Motor neuron (in vitro differentiated cells): ENCODE data around the gene SCFD2. TPM values are rescaled to one million over a fixed set of nuclear protein-coding genes. Genes with fewer than 3 reads are reported as not detected.
A peak's percentile ranks its signal among the peaks of the same experiment; 100 is the strongest.
"Not testable (repeated sequence)": the region's sequence is repeated elsewhere in the genome, so short reads cannot be mapped to it uniquely, and the experiment has no call there.

Experiments used
- ATAC-seq, 8 experiments: fragments of 200-7000 bp; cut with Tn5 transposase; replicated peaks in 6 of 8; 2 replicates each; pipeline ENCODE4 v1.8.0; 2021; ENCODE audit warnings: mild to moderate bottlenecking in 8 of 8, moderate library complexity in 8 of 8
- H3K27ac ChIP-seq, 2 donors: fragments of 250-450 bp; sonication (Bioruptor Pico); 2 replicates each; pipeline ENCODE4 v1.9.0; 2021; ENCODE audit warnings: antibody characterized with exemption in 2 of 2, mild to moderate bottlenecking in 2 of 2, moderate library complexity in 1 of 2
- H3K4me1 ChIP-seq, 2 donors: fragments of 250-450 bp; sonication (Bioruptor Pico); replicated peaks in 1 of 2; 2 replicates each; pipeline ENCODE4 v1.6.1; 2021; ENCODE audit warnings: antibody characterized with exemption in 2 of 2, mild to moderate bottlenecking in 2 of 2, moderate library complexity in 1 of 2
- H3K4me3 ChIP-seq, 5 donors: fragments of 250-450 bp; sonication (Bioruptor Pico); 2 replicates each; pipeline ENCODE4 v1.9.0; 2021; ENCODE audit warnings: antibody characterized with exemption in 5 of 5, mild to moderate bottlenecking in 5 of 5, moderate library complexity in 4 of 5
- WGBS, 10 experiments: fragments of 450-650 bp; shearing (Covaris generic); methylation state at CpG; one replicate each; pipeline ENCODE4 v1.0.0; 2022; 5-methylcytosine and 5-hydroxymethylcytosine counted together
- in situ Hi-C, 9 experiments: fragments of 400-800 bp; cut with MboI; loops; one replicate each; pipeline ENCODE4 v1.15.0; 2021; ENCODE audit warnings: low sequenced_read_pairs in 9 of 9, low pct_unique_long_range_greater_than_20kb in 2 of 9; ENCODE audit not compliant: unreplicated experiment in 9 of 9
- total RNA-seq, 8 experiments: library from RNA; unstranded; fragments of 300-600 nt; gene quantifications; 2 replicates each; pipeline versions ENCODE4 v1.2.3 to v1.2.4, GENCODE V29; 2022

SCFD2 gene
- total RNA-seq, 8 experiments from 2014 or later: 9.0 to 40.3 (median 21.1) TPM

DNA sequence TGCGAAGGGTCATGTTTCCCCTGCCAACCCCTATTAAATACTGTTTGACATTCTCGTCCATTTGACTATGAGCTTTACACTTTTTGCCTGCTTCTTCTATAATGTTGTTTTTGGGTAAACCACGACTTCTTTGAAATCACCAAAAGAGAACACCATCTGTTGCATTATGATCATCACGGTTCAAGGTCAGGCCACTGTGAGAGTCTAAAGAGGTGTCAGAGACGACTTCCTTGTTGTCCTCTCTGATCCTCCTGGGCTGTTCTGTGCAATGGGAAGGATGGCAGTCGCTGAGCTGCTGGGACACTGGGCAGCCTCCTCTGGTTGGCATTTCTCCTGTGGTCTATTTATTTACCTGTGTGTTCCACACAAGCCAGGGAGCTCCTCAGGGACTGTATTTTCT is 366.2 kb downstream of the SCFD2 start:
- in situ Hi-C loops: loop anchor here in 6 of 9 experiments (25.0 kb wide), 11 partner anchors 188 to 1238 kb away; partner anchors contain the start of genes PDGFRA (in 3 of the 6) and SCFD2 (in 2 of the 6)
- H3K4me1 ChIP-seq: peaks cover 0 to 4% of the 10 kb centered on the region in 2 donors
- WGBS, 10 experiments: 69 to 100% (median 83%) methylated on average over 1 to 5 of the region's 6 CpGs; no CpG with 5 or more reads in 1 of the 10 experiments

GRCh38 chr4:52998413-52998812 is 367.4 kb downstream of the SCFD2 start:
- H3K27ac ChIP-seq: no peak overlapping the region
- no peak overlapping the region for H3K4me3 ChIP-seq
- H3K4me1 ChIP-seq: peaks cover 0 to 4% of the 10 kb centered on the region in 2 donors
- in situ Hi-C loops: loop anchor here in 6 of 9 experiments (25.0 kb wide), 6 partner anchors 411 to 761 kb away; no protein-coding TSS in a partner anchor
- ATAC-seq: no peak
- 83 to 100% (median 98%) methylated on average over 1 to 3 of the region's 3 CpGs; no CpG with 5 or more reads in 2 of the 10 experiments for WGBS, 10 experiments

More for the DNA sequence above, 366.2 kb downstream of the SCFD2 start:
- ATAC-seq: no peak
- no peak overlapping the region for H3K4me3 ChIP-seq
- H3K27ac ChIP-seq: no peak overlapping the region

DNA sequence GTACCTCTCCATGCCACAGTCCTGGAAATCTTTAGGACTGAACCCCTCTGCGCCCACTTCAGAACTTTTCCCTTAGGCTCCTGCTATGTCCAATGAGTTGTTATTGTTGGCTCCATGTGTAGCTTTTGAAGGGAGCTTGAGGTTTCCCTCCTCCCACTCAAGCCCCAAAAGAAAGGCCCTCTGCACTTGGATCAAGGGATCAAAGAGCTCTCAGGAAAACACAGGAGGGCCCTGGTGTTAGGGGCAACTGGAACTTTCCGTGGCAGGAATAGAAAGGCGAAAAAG is 368.8 kb downstream of the SCFD2 start:
- no peak for ATAC-seq
- Histone ChIP-seq H3K4me3 (no peak overlapping the region), H3K4me1 (peaks cover 0 to 4% of the 10 kb centered on the region in 2 donors), H3K27ac (no peak overlapping the region)
- 20 to 100% (median 85%) methylated on average over 1 to 2 of the region's 3 CpGs; no CpG with 5 or more reads in 6 of the 10 experiments for WGBS, 10 experiments
- in situ Hi-C loops: loop anchor here in 6 of 9 experiments (25.0 kb wide), 6 partner anchors 410 to 760 kb away; no protein-coding TSS in a partner anchor

DNA sequence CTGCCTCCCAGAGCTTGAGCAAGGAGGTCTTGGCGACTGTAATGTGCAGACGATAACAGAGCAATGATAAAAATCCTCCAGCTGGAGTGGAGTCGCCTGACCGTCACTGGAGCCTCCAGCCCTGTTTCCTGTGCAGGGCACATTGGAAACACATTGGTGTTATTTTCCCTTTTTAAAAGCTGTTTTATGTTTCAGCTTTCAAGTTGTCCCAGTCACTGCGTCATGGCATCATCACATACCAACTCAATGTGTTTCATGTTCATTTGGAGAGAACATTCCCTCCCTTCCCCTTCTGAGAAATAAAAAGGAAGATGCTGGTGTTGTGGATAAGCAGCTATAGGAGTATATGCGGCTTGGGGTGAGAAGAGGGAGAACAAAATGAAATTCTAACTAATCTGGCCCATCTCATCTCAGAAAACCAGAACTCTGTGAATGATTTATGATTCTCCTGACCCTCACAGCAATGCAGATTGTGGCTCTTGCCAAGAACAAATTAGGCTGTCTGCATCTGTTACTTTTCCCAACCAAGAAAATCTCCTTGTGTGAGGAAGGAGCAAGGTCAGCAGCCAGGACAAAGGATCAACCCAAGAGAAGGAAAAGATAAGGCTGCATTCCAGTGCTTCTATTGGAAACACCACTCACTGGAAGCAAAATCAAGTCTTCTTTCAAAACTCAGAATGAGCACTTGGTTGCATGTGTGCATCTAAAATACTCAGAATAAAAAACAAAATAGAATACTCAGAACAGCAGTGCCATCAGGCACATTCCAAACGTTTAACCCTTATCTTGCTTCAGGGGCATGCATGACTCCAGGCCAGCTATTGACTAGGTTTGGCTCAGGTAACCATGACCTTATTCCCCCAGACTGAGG is 369.4 kb downstream of the SCFD2 start:
- ATAC-seq: peak in 2 of 8 experiments; percentile 70 to 80
- 21 to 96% (median 78%) methylated on average over 2 to 7 of the region's 7 CpGs; no CpG with 5 or more reads in 1 of the 10 experiments for WGBS, 10 experiments
- Histone ChIP-seq H3K4me3 (no peak overlapping the region), H3K27ac (no peak overlapping the region), H3K4me1 (peaks cover 0 to 4% of the 10 kb centered on the region in 2 donors)
- in situ Hi-C loops: loop anchor here in 6 of 9 experiments (25.0 kb wide), 6 partner anchors 409 to 759 kb away; no protein-coding TSS in a partner anchor

GRCh38 chr4:52995360-52996030 is 370.4 kb downstream of the SCFD2 start:
- WGBS, 10 experiments: 20 to 100% (median 96%) methylated on average over 1 to 5 of the region's 5 CpGs; no CpG with 5 or more reads in 1 of the 10 experiments
- no peak for ATAC-seq
- H3K27ac ChIP-seq: no peak overlapping the region
- peaks cover 0 to 4% of the 10 kb centered on the region in 2 donors for H3K4me1 ChIP-seq
- in situ Hi-C loops: loop anchor here in 6 of 9 experiments (25.0 kb wide), 6 partner anchors 408 to 758 kb away; no protein-coding TSS in a partner anchor
- no peak overlapping the region for H3K4me3 ChIP-seq

DNA sequence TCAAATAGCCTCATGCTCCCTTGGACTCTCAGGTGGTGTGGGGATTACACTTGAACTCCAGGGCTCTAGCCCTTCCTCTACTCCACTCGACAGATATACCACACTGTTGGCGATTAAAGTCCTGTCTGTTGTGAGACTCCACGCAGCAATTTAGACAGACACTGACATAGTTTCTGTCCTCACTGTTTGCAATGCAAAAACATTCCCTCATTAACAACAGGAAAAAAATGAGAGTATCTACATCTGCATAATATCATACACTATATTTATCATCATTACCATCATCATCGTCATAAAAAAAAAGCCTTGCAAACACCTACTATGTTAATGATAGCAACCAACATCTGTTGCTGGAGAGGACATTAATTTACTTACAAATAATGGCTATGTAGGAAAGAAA is 371.3 kb downstream of the SCFD2 start:
- 10 to 100% (median 83%) methylated on average over 1 to 4 of the region's 4 CpGs; no CpG with 5 or more reads in 1 of the 10 experiments for WGBS, 10 experiments
- Histone ChIP-seq H3K4me3 (no peak overlapping the region), H3K27ac (no peak overlapping the region), H3K4me1 (peaks cover 4% of the 10 kb centered on the region in 2 donors)
- in situ Hi-C loops: loop anchor here in 6 of 9 experiments (25.0 kb wide), 6 partner anchors 407 to 757 kb away; no protein-coding TSS in a partner anchor
- peak in 2 of 8 experiments; percentile 29 to 91 for ATAC-seq

DNA sequence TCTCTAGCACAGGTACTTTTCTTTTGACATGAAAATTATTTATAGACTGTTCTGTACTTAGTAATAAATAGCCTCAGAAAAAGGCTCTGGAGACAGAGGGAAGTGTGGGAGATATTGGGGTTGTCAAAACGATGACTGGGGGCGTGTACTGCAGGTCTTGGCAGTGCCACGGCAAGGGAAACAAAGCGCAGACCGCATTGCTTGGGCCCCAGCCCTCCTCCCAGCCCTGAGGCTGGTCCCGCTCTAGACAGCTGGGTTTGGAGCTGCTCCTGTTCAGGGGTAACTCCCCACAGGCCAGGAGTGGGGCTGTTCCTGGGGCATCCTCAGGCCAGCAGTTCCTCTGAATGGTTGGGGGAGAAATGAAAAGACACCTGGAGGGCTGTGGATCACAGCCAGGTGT is 372.1 kb downstream of the SCFD2 start:
- peak in 1 of 8 experiments; percentile 68 for ATAC-seq
- Histone ChIP-seq H3K27ac (no peak overlapping the region), H3K4me1 (peaks cover 4 to 5% of the 10 kb centered on the region in 2 donors), H3K4me3 (no peak overlapping the region)
- WGBS, 10 experiments: 66 to 98% (median 88%) methylated on average over 2 to 6 of the region's 6 CpGs; no CpG with 5 or more reads in 5 of the 10 experiments
- in situ Hi-C loops: loop anchor here in 6 of 9 experiments (25.0 kb wide), 6 partner anchors 406 to 756 kb away; no protein-coding TSS in a partner anchor

DNA sequence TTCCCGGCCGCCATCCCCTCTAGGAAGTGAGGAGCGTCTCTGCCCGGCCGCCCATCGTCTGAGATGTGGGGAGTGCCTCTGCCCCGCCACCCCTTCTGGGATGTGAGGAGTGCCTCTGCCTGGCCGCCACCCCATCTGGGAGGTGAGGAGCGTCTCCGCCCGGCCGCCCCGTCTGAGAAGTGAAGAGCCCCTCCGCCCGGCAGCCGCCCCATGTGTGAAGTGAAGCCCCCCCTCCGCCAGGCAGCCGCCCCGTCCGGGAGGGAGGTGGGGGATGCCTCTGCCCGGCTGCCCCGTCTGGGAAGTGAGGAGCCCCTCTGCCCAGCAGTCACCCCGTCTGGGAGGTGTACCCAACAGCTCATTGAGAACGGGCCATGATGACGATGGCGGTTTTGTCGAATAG is 373.3 kb downstream of the SCFD2 start:
- H3K27ac ChIP-seq, ATAC-seq, H3K4me3 ChIP-seq: not testable (repeated sequence)
- H3K4me1 ChIP-seq: peaks cover 12 to 13% of the 10 kb centered on the region in 2 donors
- no CpG with 5 or more reads among the region's 27 CpGs for WGBS, 10 experiments
- in situ Hi-C loops: loop anchor here in 6 of 9 experiments (25.0 kb wide), 6 partner anchors 405 to 755 kb away; no protein-coding TSS in a partner anchor

- in situ Hi-C loops: loop anchor here in 6 of 9 experiments (25.0 kb wide), 6 partner anchors 404 to 754 kb away; no protein-coding TSS in a partner anchor
- Histone ChIP-seq H3K4me1 (peaks cover 12 to 14% of the 10 kb centered on the region in 2 donors), H3K4me3 (no peak overlapping the region), H3K27ac (no peak overlapping the region)
- ATAC-seq: peak in 1 of 8 experiments; percentile 62
Observed at GRCh38 chr4:52991472-52991871, 374.4 kb downstream of the SCFD2 start.

DNA sequence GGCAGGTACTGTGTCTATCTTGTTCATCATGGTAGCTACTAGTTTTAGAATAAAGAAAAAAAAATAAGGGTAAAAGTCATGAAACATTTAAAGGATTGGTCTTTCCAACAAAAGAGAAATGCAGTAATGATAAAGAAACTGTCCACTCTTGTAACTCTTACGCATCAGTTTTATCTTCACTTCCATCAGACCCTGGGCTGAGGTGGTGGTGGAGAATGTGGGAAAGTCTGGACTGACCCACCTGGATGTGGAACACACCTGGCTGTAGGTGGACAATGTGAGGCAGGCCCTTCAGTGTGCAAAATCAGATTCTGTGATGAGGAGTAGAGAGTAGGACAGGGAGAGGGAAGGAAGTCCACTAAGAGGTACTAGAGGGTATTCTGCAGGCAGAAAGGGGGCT is 375.2 kb downstream of the SCFD2 start:
- ATAC-seq: no peak
- WGBS, 10 experiments: 78 to 100% (median 100%) methylated on average over 1 of the region's 1 CpG; no CpG with 5 or more reads in 2 of the 10 experiments
- H3K4me1 ChIP-seq: peaks cover 12 to 14% of the 10 kb centered on the region in 2 donors
- in situ Hi-C loops: loop anchor here in 6 of 9 experiments (25.0 kb wide), 6 partner anchors 403 to 753 kb away; no protein-coding TSS in a partner anchor
- no peak overlapping the region for H3K27ac ChIP-seq
- H3K4me3 ChIP-seq: no peak overlapping the region

DNA sequence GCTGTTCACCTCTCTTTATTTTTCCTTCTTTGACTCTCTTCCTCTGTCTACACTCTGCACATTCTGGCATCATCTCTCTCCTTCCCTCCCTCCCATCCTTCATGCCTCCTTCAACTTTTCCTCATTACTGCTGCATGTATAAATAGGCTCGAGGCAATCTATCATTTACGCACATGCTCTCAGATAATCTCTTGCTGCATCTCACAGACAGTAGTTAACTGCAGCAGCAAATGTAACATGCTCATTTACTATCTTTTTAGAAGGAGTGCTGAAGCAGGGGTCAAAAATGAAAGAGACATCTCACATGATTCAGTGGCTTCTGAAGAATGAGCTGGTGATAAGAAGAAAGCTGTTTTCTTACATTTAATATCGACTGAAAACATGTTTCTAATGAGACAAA is 376.0 kb downstream of the SCFD2 start:
- H3K27ac ChIP-seq: no peak overlapping the region
- peaks cover 12 to 14% of the 10 kb centered on the region in 2 donors for H3K4me1 ChIP-seq
- 22 to 83% (median 58%) methylated on average over 1 to 3 of the region's 3 CpGs for WGBS, 10 experiments
- no peak overlapping the region for H3K4me3 ChIP-seq
- peak in 2 of 8 experiments; percentile 18 to 24 for ATAC-seq
- in situ Hi-C loops: loop anchor here in 6 of 9 experiments (10.0 to 25.0 kb wide), 9 partner anchors 403 to 755 kb away; no protein-coding TSS in a partner anchor

- in situ Hi-C loops: loop anchor here in 6 of 9 experiments (10.0 to 25.0 kb wide), 9 partner anchors 400 to 753 kb away; no protein-coding TSS in a partner anchor
- Histone ChIP-seq H3K27ac (no peak overlapping the region), H3K4me1 (peaks cover 14 to 16% of the 10 kb centered on the region in 2 donors), H3K4me3 (no peak overlapping the region)
- peak in 1 of 8 experiments; percentile 10 for ATAC-seq
- 78 to 100% (median 90%) methylated on average over 1 to 5 of the region's 5 CpGs; no CpG with 5 or more reads in 2 of the 10 experiments for WGBS, 10 experiments
Observed at GRCh38 chr4:52987392-52988056, 378.3 kb downstream of the SCFD2 start.
